H54 (cell line): ENCODE results near the gene FBXL16.

ENCODE experiments used
- DNase-seq: peaks from one replicate; pipeline ENCODE4 v3.0.0; 2011; ENCODE audit warnings: low spot score, mixed read lengths; ENCODE audit not compliant: insufficient read length
- FAIRE-seq: peaks from 3 replicates; lab custom pipeline; 2011; peaks lifted over from hg19 to GRCh38; lab: Jason Lieb, UNC
- POLR2A ChIP-seq: IDR thresholded peaks from 2 replicates; pipeline ENCODE4 v1.6.1; 2011; ENCODE audit warnings: low read depth, mild to moderate bottlenecking, low read length

The FBXL16 gene

DNA sequence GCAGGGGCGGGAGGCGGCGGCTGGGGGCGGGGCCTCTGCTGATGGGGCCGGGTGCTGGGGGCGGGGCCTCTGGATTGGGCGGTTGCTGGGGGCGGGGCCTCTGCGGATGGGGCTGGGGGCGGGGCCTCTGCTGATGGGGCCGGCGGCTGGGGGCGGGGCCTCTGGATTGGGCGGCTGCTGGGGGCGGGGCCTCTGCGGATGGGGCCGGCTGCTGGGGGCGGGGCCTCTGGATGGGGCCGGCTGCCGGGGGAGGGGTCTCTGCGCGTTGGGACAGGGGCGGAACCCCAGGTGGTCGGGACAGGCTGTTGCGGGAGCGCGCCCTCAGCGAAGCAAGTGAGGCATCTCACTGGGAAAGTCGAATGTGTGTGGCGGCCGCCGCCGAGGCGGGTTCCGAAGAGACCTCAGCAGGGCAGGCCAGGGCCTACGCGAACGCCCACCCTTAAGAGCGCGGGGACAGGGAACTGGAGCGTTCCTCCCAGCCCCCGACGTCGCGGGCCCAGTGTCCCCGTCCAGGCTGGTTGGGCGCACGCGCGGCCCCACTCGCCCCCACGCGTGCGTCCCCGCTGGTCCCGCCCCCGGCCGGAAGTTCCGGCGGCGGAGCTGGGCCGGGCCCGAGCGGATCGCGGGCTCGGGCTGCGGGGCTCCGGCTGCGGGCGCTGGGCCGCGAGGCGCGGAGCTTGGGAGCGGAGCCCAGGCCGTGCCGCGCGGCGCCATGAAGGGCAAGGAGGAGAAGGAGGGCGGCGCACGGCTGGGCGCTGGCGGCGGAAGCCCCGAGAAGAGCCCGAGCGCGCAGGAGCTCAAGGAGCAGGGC is 25.6 kb downstream of the FBXL16 start, which contains the start of gene STUB1:
Gene STUB1, plus strand, starts transcription at position 597 of the 811 bp plus-strand sequence. Its CDS starts 116 bp downstream, at position 713.
- FAIRE-seq (no peak), DNase-seq (peak; percentile 83)
- TF ChIP-seq POLR2A: peak; percentile 83

DNA sequence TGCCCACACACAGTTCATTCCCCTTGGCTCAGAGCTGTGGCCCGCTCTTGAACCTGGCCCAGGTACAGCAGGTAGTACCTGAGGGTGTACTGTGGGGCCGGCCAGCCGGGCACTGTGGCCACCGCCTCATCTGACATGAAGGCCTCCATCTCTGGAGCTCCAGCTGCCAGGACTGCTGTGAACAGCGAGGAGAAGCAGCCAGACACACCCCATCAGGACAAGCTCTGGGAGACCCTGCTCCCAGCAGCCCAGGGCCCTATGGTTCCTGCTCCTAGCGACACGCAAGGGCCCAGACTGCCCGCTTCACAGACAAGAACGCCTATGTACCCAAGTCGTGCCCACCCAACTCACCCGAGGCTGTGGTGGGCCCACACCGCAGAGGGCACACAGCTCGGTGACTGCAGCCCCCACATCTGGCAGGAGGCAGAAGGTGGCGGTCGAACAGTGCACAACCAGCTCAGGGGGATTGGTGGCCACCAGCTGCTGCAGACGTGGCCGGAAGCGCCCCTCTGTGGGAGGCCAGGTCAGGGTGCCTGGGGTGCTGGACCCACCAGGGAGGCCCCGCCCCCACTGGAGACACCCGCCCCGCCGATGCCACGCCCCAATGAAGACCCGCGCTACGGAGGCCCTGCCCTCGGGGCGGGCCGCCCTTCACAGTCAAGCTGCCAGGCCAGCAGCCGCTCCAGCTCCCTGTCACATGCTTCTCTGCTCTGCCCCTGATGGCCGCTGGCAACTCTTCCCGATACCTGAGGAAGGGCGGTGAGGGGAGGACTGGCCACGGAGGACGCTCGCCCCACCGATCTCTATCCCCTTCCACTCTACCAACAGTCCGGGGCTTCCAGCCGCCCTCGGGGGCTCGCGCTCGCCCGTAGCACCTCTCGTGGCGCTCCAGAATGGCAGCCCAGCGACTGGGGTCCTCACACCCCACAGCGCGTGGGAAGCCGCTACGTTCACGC is 26.5 kb downstream of the FBXL16 start:
- peak; percentile 61 for DNase-seq
- TF ChIP-seq POLR2A: peak; percentile 43; the same call in 1 of the 2 replicates
- no peak for FAIRE-seq

GRCh38 chr16:678209-678857 is 27.3 kb downstream of the FBXL16 start:
- DNase-seq (no peak), FAIRE-seq (no peak)
- no peak for TF ChIP-seq POLR2A

- FAIRE-seq: no peak
- no peak for DNase-seq
- no peak for TF ChIP-seq POLR2A
Observed at GRCh38 chr16:677316-678190, 28.0 kb downstream of the FBXL16 start.

- TF ChIP-seq POLR2A: no peak
- DNase-seq (no peak), FAIRE-seq (no peak)
Observed at GRCh38 chr16:676913-677312, 28.7 kb downstream of the FBXL16 start.

GRCh38 chr16:676565-676902 is 29.1 kb downstream of the FBXL16 start:
- no peak for DNase-seq
- no peak for TF ChIP-seq POLR2A
- FAIRE-seq: no peak

- no peak for FAIRE-seq
- TF ChIP-seq POLR2A: no peak
- DNase-seq: no peak
Observed at GRCh38 chr16:675884-676564, 29.6 kb downstream of the FBXL16 start.

GRCh38 chr16:674968-675883 is 30.4 kb downstream of the FBXL16 start, which contains the start of gene RHBDL1:
Gene RHBDL1 (plus strand): TSS chr16:675671. CDS start chr16:675791, 120 bp downstream.
- TF ChIP-seq POLR2A: no peak
- DNase-seq (no peak), FAIRE-seq (no peak)

DNA sequence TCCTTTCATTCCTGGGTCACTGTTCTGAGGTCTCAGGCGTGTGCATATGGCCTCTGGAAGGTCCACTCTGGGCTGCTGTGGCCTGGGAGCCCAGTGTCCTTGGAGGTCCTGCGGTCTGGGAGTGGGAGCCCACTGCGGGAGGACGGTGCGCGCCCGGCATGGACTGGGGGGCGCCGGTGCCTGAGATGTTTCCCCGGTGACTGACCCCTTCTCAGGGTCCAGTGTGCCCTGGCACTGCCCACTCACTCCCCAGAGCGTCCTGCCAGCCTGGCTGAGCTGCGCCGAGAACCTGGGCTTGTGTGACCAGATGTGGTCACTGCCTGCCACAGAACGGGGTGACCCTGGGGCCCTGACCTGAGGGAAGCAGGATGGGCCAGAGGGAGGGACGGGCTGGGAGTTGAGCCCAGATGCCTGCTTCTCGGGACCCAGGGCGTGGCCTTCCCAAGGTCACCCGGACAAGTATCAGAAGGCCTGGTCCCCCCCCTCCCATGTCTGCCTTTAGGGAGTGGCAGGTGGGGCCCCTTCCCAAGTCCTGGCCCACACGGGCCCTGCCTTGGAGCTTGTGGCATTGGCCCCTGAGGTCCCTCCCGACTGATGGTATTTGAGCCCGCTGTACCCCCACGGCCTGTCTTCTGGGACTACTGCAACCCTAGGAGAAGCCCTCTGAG is 31.3 kb downstream of the FBXL16 start:
- DNase-seq (no peak), FAIRE-seq (no peak)
- no peak for TF ChIP-seq POLR2A

DNA sequence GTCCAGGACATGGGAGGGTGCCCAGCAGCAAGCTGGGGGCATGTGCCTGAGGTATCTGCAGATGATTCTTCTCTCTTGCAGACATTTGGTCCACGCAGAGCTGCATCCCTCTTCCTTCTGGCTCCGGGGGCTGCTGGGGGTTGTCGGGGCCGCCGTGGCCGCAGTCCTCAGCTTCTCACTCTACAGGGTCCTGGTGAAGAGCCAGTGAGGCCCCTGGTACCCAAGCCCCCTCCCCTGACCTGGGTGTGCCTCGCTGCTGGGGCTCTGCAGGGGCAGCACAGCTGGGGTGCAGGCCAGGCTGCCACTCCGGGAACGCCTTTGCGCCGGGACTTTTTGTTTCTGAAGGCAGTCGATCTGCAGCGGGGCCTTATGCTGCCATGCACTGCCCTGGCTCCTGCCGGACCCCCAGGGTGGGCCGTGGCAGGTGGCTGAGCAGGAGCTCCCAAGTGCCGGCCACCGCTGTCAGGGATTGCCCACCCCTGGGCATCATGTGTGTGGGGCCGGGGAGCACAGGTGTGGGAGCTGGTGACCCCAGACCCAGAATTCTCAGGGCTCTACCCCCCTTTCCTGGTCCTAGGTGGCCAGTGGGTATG is 32.1 kb downstream of the FBXL16 start:
- DNase-seq: no peak
- TF ChIP-seq POLR2A: no peak
- no peak for FAIRE-seq
